Endothelial cell of umbilical vein (primary cell): ENCODE results near the gene IRF2BP2. TPM values are rescaled to one million over a fixed set of nuclear protein-coding genes. Genes with fewer than 3 reads are reported as not detected.
A peak's percentile ranks its signal among the peaks of the same experiment; 100 is the strongest.

ENCODE experiments used
- BruUV-seq: library from RNA; stranded (reverse); fragments of 400-500 nt; replicated peaks from 2 replicates; lab custom pipeline; 2021; lab: Mats Ljungman, UMichigan
- CTCF ChIA-PET: fragments of 300-600, 350-600 bp; sonication (Branson Sonifier 250); formaldehyde crosslinking; loops from one replicate; lab custom pipeline; 2021; ENCODE audit warnings: antibody characterized with exemption, inconsistent platforms; lab: Charles Lee
- POLR2A ChIA-PET: fragments of 300-600, 350-600 bp; sonication (Branson Sonifier 250); formaldehyde crosslinking; loops from one replicate; lab custom pipeline; 2021; ENCODE audit warnings: antibody characterized with exemption, inconsistent platforms; lab: Charles Lee
- DNase-seq: peaks from one replicate; pipeline ENCODE4 v3.0.0-alpha.2; 2011; ENCODE audit warnings: low read depth, low spot score
- FAIRE-seq: peaks from 2 replicates; lab custom pipeline; 2011; peaks lifted over from hg19 to GRCh38; lab: Jason Lieb, UNC
- H2AFZ ChIP-seq: 2 replicates; pipeline ENCODE4 v1.6.0; 2012; ENCODE audit warnings: low read depth, low read length, control low read depth, inconsistent platforms
- H3K27ac ChIP-seq: 2 replicates; pipeline ENCODE4 v1.5.1; 2011; ENCODE audit warnings: low read depth, mild to moderate bottlenecking, control low read depth, low read length, moderate library complexity; ENCODE audit not compliant: insufficient read depth
- H3K27me3 ChIP-seq, 2 experiments: 2 replicates each; pipeline versions ENCODE4 v1.6.0 to v1.6.1; 2011; ENCODE audit warnings: low read length in 2 of 2, mixed read lengths in 1 of 2; ENCODE audit not compliant: control insufficient read depth in 2 of 2, insufficient read depth in 2 of 2
- H3K36me3 ChIP-seq, 2 experiments: 2 replicates in 1 of 2; 3 replicates in 1 of 2; pipeline ENCODE4 v1.5.1; 2011; ENCODE audit warnings: low read length in 2 of 2, mild to moderate bottlenecking in 1 of 2, moderate library complexity in 1 of 2; ENCODE audit not compliant: control insufficient read depth in 2 of 2, insufficient read depth in 2 of 2; ENCODE audit errors: extremely low read depth in 1 of 2
- H3K4me1 ChIP-seq: 3 replicates; pipeline ENCODE4 v1.5.1; 2011; ENCODE audit warnings: mild to moderate bottlenecking, low read length; ENCODE audit not compliant: control insufficient read depth, insufficient read depth; ENCODE audit errors: extremely low read depth
- H3K4me2 ChIP-seq: 2 replicates; pipeline ENCODE4 v1.6.1; 2011; ENCODE audit warnings: low read length, control low read depth, mixed read lengths; ENCODE audit not compliant: insufficient read depth
- H3K4me3 ChIP-seq, 3 experiments: fragments of 200-600 bp in 1 of 3; sonication (generic), shearing (Covaris generic) in 1 of 3; replicated peaks in 1 of 3; 2 replicates each; pipeline ENCODE4 v1.5.1; 2011 to 2016; ENCODE audit warnings: control low read depth in 3 of 3, low read length in 3 of 3, mild to moderate bottlenecking in 2 of 3, inconsistent platforms in 1 of 3, low read depth in 1 of 3, moderate library complexity in 1 of 3; ENCODE audit not compliant: insufficient read depth in 1 of 3
- H3K79me2 ChIP-seq: 2 replicates; pipeline ENCODE4 v1.6.0; 2012; ENCODE audit warnings: low read length, inconsistent platforms; ENCODE audit not compliant: control insufficient read depth, insufficient read depth
- H3K9ac ChIP-seq: replicated peaks from 2 replicates; pipeline ENCODE3; 2011; ENCODE audit warnings: low read length, control low read depth; ENCODE audit not compliant: insufficient read depth; ENCODE audit errors: extremely low read depth
- H3K9me1 ChIP-seq: replicated peaks from 3 replicates; pipeline ENCODE4 v1.6.0; 2011; ENCODE audit warnings: mild to moderate bottlenecking, low read length; ENCODE audit not compliant: control insufficient read depth, insufficient read depth; ENCODE audit errors: extremely low read depth
- H3K9me3 ChIP-seq: replicated peaks from 2 replicates; pipeline ENCODE4 v1.5.1; 2012; ENCODE audit warnings: low read length, inconsistent platforms; ENCODE audit not compliant: control insufficient read depth, insufficient read depth
- H4K20me1 ChIP-seq: replicated peaks from 2 replicates; pipeline ENCODE3; 2011; ENCODE audit warnings: mild to moderate bottlenecking, low read length; ENCODE audit not compliant: control insufficient read depth, insufficient read depth; ENCODE audit errors: extremely low read depth
- FOS ChIP-seq: IDR thresholded peaks from 2 replicates; pipeline ENCODE4 v1.6.1; 2011; ENCODE audit warnings: mild to moderate bottlenecking, low read length, moderate library complexity, borderline replicate concordance; ENCODE audit not compliant: insufficient read depth
- JUN ChIP-seq: IDR thresholded peaks from 2 replicates; pipeline ENCODE4 v1.6.1; 2011; ENCODE audit warnings: borderline replicate concordance, low read depth; ENCODE audit not compliant: insufficient read length, insufficient read depth
- dilution Hi-C: fragments of 300-500 bp; cut with MboI; formaldehyde crosslinking; loops from one replicate; pipeline ENCODE4 v1.15.0; 2019; ENCODE audit warnings: low sequenced_read_pairs; ENCODE audit not compliant: extremely low pct_ligation_motif_present
- intact Hi-C: fragments of 100-400 bp; cut with micrococcal nuclease; formaldehyde crosslinking; loops from one replicate; pipeline ENCODE4 v1.10.0; 2022
- polyA plus RNA-seq, 4 experiments: library from polyadenylated mRNA; depleted of rRNA in 3 of 4; stranded (reverse) in 3 of 4; unstranded in 1 of 4; fragments of >200 nt; gene quantifications; 2 replicates each; pipeline versions ENCODE4 v1.2.1 to v1.2.3, GENCODE V29; 2011 to 2012; ENCODE audit warnings: missing spikeins in 1 of 4
- total RNA-seq: library from RNA; stranded (reverse); gene quantifications from 2 replicates; pipeline ENCODE4 v1.2.3, GENCODE V29; 2021
- TF ChIP-seq, protein P1 (sequence below), 2 donors: IDR thresholded peaks; 1 replicate in 1 of 2; 2 replicates in 1 of 2; pipeline ENCODE4 v1.5.1; 2011; ENCODE audit warnings: low read length in 2 of 2, mild to moderate bottlenecking in 2 of 2, moderate library complexity in 2 of 2, control low read depth in 1 of 2, inconsistent platforms in 1 of 2, low read depth in 1 of 2; ENCODE audit not compliant: insufficient read depth in 1 of 2; ENCODE audit errors: extremely low read depth in 1 of 2

The IRF2BP2 gene
- total and polyA plus RNA-seq, 2 donors (not counting 3 experiments of a cell fraction or from before 2014, with no cell fraction given) = 66.6 to 109 TPM

DNA sequence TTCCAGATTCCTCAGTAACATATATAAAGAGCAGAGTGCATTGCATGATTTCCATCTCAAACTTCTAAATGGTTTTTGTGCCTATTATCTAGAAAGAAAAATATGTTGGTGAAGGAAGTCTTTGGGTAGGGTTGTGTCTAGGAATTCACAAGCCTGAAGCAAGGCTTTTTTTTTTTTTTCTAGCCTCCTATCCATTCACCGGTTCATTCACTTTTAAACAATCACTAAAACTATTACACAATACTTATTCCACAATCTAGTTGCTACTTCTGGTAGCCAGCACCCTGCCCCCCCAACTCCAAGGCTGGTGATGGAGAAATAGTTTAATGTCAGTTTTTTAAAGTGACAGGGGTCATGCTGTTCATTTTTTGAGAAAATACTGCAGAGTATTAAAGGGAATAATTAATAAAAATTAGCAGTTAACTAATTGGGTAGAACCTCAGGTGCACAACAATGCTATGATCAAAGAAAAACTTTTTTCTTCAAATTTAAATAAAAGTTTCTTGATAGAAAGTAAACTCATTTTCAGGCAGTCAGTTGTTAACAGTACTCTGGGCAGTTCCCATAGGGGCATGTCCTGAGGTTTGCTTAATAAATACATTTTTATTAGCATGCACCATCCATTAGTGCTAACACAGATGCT, 10.9 kb downstream of the IRF2BP2 start:
- Histone ChIP-seq H3K4me3 (peak overlapping the region; percentile 18 to 43 (median 32)), H3K4me1 (peaks cover 50% of the 10 kb centered on the region), H3K9me1 (no peaks in the 10 kb centered on the region), H3K4me2 (peak overlapping the region; percentile 84), H3K27ac (peak overlapping the region; percentile 87), H3K36me3 (no peaks in the 10 kb centered on the region), H3K79me2 (peaks cover 18% of the 10 kb centered on the region), H2AFZ (no peak overlapping the region), H4K20me1 (no peaks in the 10 kb centered on the region), H3K9ac (peak overlapping the region; percentile 83), H3K27me3 (no peaks in the 10 kb centered on the region), H3K9me3 (no peaks in the 10 kb centered on the region)
- dilution Hi-C loops = no loop called here
- POLR2A ChIA-PET = no interaction called here
- BruUV-seq = no TSS peak
- CTCF ChIA-PET = interaction anchor here (0.7 to 9.1 kb wide), 12 partner anchors 11 to 494 kb away, joined by 3 to 80 read pairs (median 4); partner anchors contain the start of gene IRF2BP2
- FAIRE-seq = no peak
- intact Hi-C loops = loop anchor here (1.0 kb wide), 3 partner anchors 55 to 484 kb away; no protein-coding TSS in a partner anchor
- no peak for TF ChIP-seq JUN
- DNase-seq = peak; percentile 18

DNA sequence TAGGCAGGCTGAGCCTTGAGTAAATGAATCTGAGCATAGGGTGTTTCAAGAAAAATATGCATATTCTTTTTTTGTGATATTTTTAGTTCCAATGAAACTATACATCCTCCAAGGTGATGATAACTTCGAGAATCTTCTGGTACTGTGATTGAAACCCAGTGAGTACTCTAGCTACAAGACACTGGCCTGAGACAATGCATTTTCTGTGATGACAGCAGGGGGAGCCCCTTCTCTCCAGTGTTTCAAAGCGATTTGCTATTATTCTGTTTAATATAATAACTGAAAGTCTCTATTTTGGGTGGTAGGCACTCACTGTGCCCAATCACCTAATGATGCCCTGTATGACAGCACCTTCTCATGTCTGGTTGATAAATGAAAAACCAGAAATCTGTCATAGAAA, 12.1 kb downstream of the IRF2BP2 start:
- dilution Hi-C loops = no loop called here
- Histone ChIP-seq H3K4me1 (peaks cover 40% of the 10 kb centered on the region), H3K36me3 (no peaks in the 10 kb centered on the region), H3K4me2 (no peak overlapping the region), H2AFZ (no peak overlapping the region), H3K9me1 (no peaks in the 10 kb centered on the region), H3K4me3 (no peak overlapping the region), H3K27me3 (no peaks in the 10 kb centered on the region), H3K79me2 (peaks cover 11% of the 10 kb centered on the region), H3K9ac (no peak overlapping the region), H4K20me1 (no peaks in the 10 kb centered on the region), H3K27ac (no peak overlapping the region), H3K9me3 (no peaks in the 10 kb centered on the region)
- peak; percentile 74 for DNase-seq
- ChIA-PET POLR2A (interaction anchor here (0.5 kb wide), 1 partner anchor 120 kb away, joined by 3 read pairs; no protein-coding TSS in a partner anchor), CTCF (interaction anchor here (0.5 to 7.9 kb wide), 41 partner anchors 8 to 511 kb away, joined by 3 to 80 read pairs (median 4); no protein-coding TSS in a partner anchor)
- TF ChIP-seq, protein P1, sequence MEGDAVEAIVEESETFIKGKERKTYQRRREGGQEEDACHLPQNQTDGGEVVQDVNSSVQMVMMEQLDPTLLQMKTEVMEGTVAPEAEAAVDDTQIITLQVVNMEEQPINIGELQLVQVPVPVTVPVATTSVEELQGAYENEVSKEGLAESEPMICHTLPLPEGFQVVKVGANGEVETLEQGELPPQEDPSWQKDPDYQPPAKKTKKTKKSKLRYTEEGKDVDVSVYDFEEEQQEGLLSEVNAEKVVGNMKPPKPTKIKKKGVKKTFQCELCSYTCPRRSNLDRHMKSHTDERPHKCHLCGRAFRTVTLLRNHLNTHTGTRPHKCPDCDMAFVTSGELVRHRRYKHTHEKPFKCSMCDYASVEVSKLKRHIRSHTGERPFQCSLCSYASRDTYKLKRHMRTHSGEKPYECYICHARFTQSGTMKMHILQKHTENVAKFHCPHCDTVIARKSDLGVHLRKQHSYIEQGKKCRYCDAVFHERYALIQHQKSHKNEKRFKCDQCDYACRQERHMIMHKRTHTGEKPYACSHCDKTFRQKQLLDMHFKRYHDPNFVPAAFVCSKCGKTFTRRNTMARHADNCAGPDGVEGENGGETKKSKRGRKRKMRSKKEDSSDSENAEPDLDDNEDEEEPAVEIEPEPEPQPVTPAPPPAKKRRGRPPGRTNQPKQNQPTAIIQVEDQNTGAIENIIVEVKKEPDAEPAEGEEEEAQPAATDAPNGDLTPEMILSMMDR (IDR thresholded peaks at IDR 0.05; ENCODE audit: extremely low read depth in 1 of 2, insufficient read depth in 1 of 2, low read depth in 1 of 2, low read length in 2 of 2) = peak; percentile 37 to 60
- no peak for TF ChIP-seq FOS
- intact Hi-C loops = loop anchor here (1.0 kb wide), 1 partner anchor 485 kb away; no protein-coding TSS in a partner anchor
- no peak for FAIRE-seq
- no TSS peak for BruUV-seq
